Stimulated activated CD8-positive, alpha-beta memory T cell treated with anti-CD3 and anti-CD28 coated beads, Interleukin-15, amount 100 ng/mL, for 24 hours (primary cell): ENCODE measurements around the gene ACD.

Source experiments
- DNase-seq: peaks from one replicate; pipeline ENCODE4 v3.0.0-alpha.2; 2020; ENCODE audit warnings: low read depth

The ACD gene

DNA sequence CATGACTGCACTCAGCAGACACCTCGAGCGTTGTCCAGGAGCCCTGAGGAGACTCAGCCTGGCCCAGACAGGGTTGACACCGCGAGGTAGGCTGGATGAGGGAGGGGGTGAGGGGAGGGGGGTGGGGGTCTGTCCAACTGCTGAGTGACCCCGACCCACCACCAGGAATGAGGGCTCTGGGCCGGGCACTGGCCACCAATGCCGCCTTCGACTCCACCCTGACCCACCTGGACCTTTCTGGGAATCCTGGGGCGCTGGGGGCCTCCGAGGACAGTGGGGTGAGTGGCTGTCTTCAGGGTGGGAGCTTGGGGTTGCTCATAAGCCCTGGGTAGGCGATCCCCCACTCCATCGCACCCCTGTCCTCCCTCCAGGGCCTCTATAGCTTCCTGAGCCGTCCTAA, 12.4 kb downstream of the ACD start:
- DNase-seq, result no peak

DNA sequence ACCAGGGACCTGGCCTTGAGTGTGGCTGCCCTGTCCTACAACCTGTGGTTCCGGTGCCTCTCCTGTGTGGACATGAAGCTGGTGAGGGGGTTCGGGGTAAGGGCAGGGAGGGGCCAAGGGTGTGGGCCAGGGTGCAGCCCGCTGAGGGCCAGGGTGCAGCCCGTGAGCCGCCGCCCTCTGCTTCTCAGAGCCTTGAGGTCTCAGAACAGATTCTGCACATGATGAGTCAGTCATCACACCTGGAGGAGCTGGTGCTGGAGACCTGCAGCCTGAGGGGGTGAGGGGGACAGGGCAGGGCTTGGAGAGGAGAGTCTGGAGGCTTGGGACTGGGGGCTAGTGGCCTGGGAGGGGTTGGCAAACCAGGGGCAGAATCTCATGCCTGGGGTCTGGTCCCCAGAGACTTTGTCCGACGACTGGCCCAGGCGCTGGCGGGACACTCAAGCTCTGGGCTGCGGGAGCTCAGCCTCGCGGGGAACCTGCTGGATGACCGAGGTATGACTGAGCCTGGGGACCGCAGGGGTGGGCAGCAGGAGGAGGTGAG, 12.9 kb downstream of the ACD start:
- DNase-seq, result no peak

DNA sequence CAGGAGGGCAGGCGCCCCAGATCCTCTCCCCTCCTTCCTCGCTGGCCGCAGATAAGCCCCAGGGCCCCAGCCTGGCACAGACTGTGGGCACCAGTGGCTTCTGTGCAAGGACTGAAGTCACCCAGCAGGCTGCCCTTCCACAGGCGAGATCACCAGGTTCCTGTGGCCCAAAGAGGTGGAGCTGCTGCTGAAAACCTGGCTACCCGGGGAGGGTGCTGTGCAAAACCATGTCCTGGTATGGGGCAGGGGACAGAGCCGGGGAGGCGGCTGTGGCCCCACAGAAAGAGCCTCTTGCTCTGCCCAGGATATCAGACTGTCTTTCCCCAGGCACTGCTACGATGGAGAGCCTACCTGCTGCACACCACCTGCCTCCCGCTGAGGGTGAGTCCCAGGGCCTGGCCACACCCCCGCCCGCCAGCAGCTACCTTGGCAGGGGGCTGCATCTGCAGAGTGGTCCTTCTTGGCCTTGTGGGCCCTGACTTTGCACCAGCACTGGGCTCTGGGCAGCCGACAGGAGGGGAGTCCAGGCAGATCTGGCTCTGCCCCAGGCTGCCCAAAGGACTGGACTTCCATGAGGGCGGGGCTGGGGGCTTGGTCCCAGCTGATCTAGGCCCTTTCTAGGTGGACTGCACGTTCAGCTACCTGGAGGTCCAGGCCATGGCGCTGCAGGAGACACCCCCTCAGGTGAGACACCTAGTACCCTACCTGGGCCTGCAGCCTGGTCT, 14.5 kb downstream of the ACD start:
- DNase-seq, result no peak

DNA sequence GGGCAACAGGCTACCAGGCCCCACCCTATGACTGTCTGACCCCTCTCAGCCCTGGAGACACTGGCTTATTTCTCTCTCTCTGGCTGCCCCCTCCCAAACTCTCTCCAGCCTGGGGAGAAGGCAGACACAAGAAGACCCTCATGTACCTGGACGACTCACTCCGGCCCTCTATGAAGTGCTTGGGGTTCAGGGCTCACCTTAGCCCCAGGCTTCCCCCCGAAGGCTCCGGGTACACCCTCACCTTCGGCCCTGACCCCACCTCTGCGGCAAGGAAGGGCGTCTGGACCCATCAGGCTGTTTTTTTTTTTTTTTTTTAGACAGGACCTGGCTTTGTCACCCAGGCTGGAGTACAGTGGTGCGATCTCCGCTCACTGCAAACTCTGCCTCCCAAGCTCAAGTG, 16.0 kb downstream of the ACD start:
- DNase-seq, result no peak

DNA sequence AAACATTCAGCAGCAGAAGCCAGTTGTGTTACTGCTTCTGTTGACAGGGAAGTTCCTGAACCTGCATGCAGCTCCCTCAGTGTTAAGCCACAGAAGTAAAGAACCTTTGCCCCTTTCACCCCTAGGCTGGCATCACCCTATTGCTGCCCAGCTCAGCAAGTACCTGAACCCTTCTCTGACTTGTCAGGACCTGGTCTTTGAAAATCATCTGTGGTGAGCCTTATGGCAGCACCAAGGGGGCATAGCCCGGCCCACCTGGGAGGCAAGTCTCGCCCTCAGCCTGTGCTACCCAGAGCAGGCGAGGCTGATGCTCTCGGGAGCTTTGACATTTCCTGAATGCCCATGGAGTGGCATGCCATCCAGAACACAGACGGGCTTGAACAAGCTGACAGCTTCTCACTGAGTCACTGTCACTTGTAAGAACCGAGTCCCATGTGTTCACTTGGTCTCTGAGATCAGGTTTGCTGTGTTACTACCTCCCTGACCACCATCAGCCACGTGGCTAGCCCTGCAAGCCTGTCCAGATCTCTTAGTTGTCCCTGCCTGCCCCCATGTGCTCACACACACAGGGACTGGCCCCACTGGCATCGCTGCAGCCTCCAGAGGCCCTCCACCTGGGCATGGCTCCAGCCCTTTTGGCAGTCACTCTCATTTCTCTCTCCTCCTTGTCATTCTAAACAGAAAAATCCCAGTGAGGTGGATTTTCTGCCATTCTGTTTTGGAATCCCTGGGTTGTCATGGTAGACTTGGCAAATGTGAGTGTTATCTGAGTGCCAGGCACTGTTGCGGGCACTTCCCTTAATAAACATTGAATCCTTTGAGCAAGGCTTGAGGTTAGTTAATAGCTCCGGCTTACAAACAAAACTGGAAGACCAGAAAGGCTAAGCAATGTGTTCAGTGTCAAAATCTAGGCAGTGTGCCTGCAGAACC, 18.0 kb downstream of the ACD start:
- no peak for DNase-seq

DNA sequence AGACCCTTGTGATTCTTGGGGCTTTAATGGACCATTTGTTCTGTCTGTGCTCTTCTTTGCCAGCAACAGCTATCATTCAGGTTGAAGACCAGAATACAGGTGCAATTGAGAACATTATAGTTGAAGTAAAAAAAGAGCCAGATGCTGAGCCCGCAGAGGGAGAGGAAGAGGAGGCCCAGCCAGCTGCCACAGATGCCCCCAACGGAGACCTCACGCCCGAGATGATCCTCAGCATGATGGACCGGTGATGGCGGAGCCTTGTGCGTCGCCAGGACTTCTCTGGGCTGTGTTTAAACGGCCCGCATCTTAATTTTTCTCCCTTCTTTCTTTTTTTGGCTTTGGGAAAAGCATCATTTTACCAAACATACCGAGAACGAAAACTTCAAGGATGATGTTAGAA, 22.4 kb downstream of the ACD start:
- DNase-seq, result no peak

DNA sequence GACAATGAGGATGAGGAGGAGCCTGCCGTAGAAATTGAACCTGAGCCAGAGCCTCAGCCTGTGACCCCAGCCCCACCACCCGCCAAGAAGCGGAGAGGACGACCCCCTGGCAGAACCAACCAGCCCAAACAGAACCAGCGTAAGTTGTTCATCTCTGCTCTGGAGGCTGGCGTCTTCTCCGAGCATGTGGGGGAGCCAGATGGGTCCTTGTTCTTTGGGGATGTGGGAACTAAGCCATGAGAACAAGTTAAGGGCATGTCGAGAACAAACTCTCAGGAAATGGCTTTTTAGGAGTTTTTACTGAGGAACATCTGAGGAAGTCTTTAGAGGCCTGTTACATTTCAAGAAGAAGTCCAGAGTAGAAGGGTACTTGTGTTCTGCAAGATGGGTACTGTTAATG, 23.3 kb downstream of the ACD start:
- no peak for DNase-seq

DNA sequence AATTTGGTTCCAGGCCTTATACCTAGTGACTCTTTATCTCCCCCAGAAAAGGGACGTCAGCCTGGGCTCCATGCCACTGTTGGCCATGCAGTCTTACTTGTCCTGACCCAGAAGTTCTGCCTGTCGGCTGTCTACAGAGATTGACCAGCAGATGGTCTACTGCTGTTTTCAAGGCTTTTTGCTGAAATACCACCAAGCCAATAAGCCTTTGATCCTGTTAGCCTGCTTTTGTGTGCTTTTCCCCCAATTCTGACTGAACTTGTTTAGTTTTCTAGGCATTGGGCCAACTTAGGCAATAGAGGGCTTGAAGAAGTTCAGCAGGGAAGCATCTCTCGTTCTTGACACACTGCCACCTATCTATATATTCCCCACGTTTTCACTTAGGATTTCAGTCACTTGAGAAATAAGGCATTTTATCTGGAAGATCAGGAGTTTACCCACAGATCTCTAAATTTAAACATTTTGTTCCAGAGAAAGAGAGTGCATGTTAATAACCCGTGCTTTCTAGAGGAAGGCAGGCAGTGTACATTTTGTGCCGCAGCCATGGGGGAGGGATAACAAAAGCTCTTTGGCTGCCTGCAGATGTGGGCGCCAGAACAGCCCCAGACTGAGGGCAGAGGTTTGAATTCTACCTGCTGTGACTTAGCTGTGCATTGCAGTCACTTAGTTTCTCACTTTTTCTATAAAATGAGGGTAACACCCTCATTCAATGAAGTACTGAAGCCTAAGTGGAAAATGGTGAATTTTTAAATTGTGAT, 27.5 kb downstream of the ACD start:
- no peak for DNase-seq

DNA sequence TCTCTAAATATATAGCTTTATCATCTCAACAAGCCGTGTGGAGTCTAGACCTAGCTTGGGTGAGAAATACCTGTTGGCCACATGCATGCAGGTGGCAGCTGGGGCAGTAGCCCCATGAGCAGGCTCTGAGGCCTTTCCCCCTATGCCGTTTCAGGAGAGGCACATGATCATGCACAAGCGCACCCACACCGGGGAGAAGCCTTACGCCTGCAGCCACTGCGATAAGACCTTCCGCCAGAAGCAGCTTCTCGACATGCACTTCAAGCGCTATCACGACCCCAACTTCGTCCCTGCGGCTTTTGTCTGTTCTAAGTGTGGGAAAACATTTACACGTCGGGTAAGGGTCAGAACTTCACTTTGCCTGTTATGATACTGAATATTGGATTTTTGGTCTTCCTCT, 31.8 kb downstream of the ACD start:
- no peak for DNase-seq

DNA sequence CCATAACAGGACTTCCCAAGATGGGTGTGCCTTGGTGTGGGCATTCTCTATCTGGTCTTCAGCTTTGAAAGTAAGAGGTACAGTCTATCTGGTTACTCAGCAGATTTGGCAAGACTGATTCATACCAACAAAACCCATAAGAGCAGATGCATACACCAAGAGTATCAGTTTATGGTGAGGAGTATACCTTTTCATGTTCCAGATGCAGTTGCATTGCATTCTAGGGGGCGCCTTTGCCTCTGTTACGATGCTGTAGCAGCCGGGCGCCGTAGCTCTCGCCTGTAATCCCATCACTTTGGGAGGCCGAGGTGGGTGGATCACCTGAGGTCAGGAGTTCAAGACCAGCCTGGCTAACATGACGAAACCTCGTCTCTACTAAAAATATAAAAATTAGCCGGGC, 46.3 kb downstream of the ACD start:
- DNase-seq, result no peak

DNA sequence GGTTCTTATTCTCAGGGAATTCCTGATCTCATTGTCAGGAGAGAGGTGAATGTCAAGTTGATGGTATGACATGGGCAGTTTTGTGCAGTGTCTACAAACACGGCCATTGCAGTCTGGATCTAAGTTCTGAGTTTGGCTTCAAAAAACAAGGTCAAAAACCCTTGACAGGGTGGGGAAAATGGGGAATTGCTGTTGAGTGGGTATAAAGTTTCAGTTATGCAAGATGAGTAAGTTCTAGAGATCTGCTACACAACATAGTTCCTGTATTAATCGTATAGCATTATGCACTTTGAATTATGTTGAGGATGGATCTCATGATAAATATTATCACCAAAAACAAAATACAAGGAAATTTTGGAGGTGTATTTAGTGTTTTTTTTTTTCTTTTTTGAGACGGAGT, 51.7 kb downstream of the ACD start:
- no peak for DNase-seq
